OCI-LY7 (cell line): ENCODE results near the gene UBAP2L. TPM values are rescaled to one million over a fixed set of nuclear protein-coding genes. Genes with fewer than 3 reads are reported as not detected.

ENCODE experiments used
- BruUV-seq: library from RNA; stranded (reverse); fragments of 400-500 nt; replicated peaks from 2 replicates; lab custom pipeline; 2021; lab: Mats Ljungman, UMichigan
- CTCF ChIA-PET: fragments of 300-600 bp; sonication (Branson Sonifier 250); formaldehyde crosslinking; loops from one replicate; lab custom pipeline; 2022; ENCODE audit warnings: antibody characterized with exemption; ENCODE audit not compliant: unreplicated experiment; lab: Charles Lee
- POLR2A ChIA-PET: fragments of 300-600 bp; sonication (Branson Sonifier 250); formaldehyde crosslinking; loops from one replicate; lab custom pipeline; 2022; ENCODE audit warnings: antibody characterized with exemption; lab: Charles Lee
- DNase-seq: peaks from one replicate; pipeline ENCODE4 v3.0.0-alpha.2; 2015; ENCODE audit warnings: low spot score
- H2AFZ ChIP-seq: fragments of 200-600 bp; sonication (generic), shearing (Covaris generic); 2 replicates; pipeline ENCODE4 v1.6.1; 2014; ENCODE audit warnings: mild to moderate bottlenecking, antibody characterized with exemption, low read length, moderate library complexity
- H3K27ac ChIP-seq: fragments of 200-600 bp; sonication (generic); 2 replicates; pipeline ENCODE4 v1.5.1; 2014; ENCODE audit warnings: mixed run types, low read depth, mild to moderate bottlenecking, moderate library complexity, low read length, inconsistent platforms; ENCODE audit not compliant: poor library complexity, severe bottlenecking
- H3K36me3 ChIP-seq: fragments of 200-600 bp; sonication (generic); 2 replicates; pipeline ENCODE4 v1.6.1; 2014; ENCODE audit warnings: mild to moderate bottlenecking, antibody characterized with exemption, low read length, moderate library complexity, mixed read lengths; ENCODE audit not compliant: insufficient read depth
- H3K4me1 ChIP-seq: fragments of 200-600 bp; sonication (generic); 2 replicates; pipeline ENCODE4 v1.5.1; 2014; ENCODE audit warnings: mild to moderate bottlenecking, low read length; ENCODE audit not compliant: insufficient read depth, poor library complexity, severe bottlenecking
- H3K4me2 ChIP-seq: fragments of 200-600 bp; sonication (generic); 2 replicates; pipeline ENCODE4 v1.6.1; 2014; ENCODE audit warnings: mild to moderate bottlenecking, low read length
- H3K4me3 ChIP-seq: fragments of 200-600 bp; sonication (generic); 2 replicates; pipeline ENCODE4 v1.5.1; 2014; ENCODE audit warnings: mild to moderate bottlenecking, low read depth, low read length; ENCODE audit not compliant: poor library complexity, severe bottlenecking
- H3K79me2 ChIP-seq: fragments of 200-600 bp; sonication (generic); 2 replicates; pipeline ENCODE4 v1.6.1; 2016; ENCODE audit warnings: low read depth, mild to moderate bottlenecking, low read length, moderate library complexity, mixed read lengths; ENCODE audit not compliant: insufficient read depth
- H3K9me2 ChIP-seq: fragments of 200-600 bp; sonication (generic); 2 replicates; pipeline ENCODE4 v1.6.1; 2016; ENCODE audit warnings: mild to moderate bottlenecking, low read length, mixed read lengths; ENCODE audit not compliant: insufficient read depth
- H3K9me3 ChIP-seq: fragments of 200-600 bp; sonication (generic); 2 replicates; pipeline ENCODE4 v1.6.1; 2014; ENCODE audit warnings: mild to moderate bottlenecking, mixed run types, low read length, mixed read lengths
- H4K20me1 ChIP-seq: fragments of 200-600 bp; sonication (generic); 2 replicates; pipeline ENCODE4 v1.6.1; 2014; ENCODE audit warnings: mild to moderate bottlenecking, antibody characterized with exemption, low read length, moderate library complexity, mixed read lengths; ENCODE audit not compliant: insufficient read depth
- CTCF ChIP-seq: fragments of 200-600 bp; sonication (generic); conservative IDR thresholded peaks from 2 replicates; pipeline ENCODE4 v1.5.1; 2014; ENCODE audit warnings: mild to moderate bottlenecking, antibody characterized with exemption, low read length, moderate library complexity, mixed read lengths
- EZH2phosphoT487 ChIP-seq: fragments of 200-600 bp; sonication (generic); IDR thresholded peaks from 2 replicates; pipeline ENCODE4 v1.6.1; 2018; ENCODE audit warnings: low read depth, borderline replicate concordance, mild to moderate bottlenecking, mixed run types, antibody characterized with exemption, low read length, moderate library complexity, mixed read lengths
- intact Hi-C: fragments of 100-400 bp; cut with micrococcal nuclease; formaldehyde crosslinking; loops from one replicate; pipeline ENCODE4 v1.10.0; 2022; ENCODE audit not compliant: unreplicated experiment
- total RNA-seq, 2 experiments: library from RNA; depleted of rRNA in 1 of 2; stranded (reverse); fragments of >200 nt in 1 of 2; shearing (Covaris generic) in 1 of 2; gene quantifications; 2 replicates each; pipeline ENCODE4 v1.2.3, GENCODE V29; 2014 to 2022

Gene UBAP2L
- total RNA-seq, 2 experiments from 2014 or later = 80.4 to 179 TPM

GRCh38 chr1:154178013-154178412 lies 42.7 kb upstream of the UBAP2L start:
- no TSS peak for BruUV-seq
- ChIA-PET CTCF (no interaction called here), POLR2A (interaction anchor here (0.5 to 1.6 kb wide), 3 partner anchors 15 to 762 kb away, joined by 3 to 5 read pairs (median 4); no protein-coding TSS in a partner anchor)
- Histone ChIP-seq H2AFZ (no peak overlapping the region), H3K79me2 (peaks cover 86% of the 10 kb centered on the region), H3K36me3 (peaks cover 75% of the 10 kb centered on the region), H3K9me2 (no peaks in the 10 kb centered on the region), H3K4me3 (no peak overlapping the region), H4K20me1 (peaks cover 44% of the 10 kb centered on the region), H3K27ac (no peak overlapping the region), H3K4me2 (peak overlapping the region; percentile 98), H3K4me1 (peaks cover 40% of the 10 kb centered on the region), H3K9me3 (no peaks in the 10 kb centered on the region)
- no peak for TF ChIP-seq EZH2phosphoT487
- no peak for TF ChIP-seq CTCF
- intact Hi-C loops = no loop called here
- no peak for DNase-seq

- Histone ChIP-seq H3K4me3 (peak overlapping the region; percentile 86), H3K9me3 (no peaks in the 10 kb centered on the region), H3K79me2 (peaks cover 86% of the 10 kb centered on the region), H2AFZ (no peak overlapping the region), H3K36me3 (peaks cover 69% of the 10 kb centered on the region), H3K27ac (no peak overlapping the region), H3K9me2 (no peaks in the 10 kb centered on the region), H3K4me1 (peaks cover 42% of the 10 kb centered on the region), H4K20me1 (peaks cover 44% of the 10 kb centered on the region), H3K4me2 (peak overlapping the region; percentile 98)
- intact Hi-C loops = no loop called here
- ChIA-PET CTCF (no interaction called here), POLR2A (interaction anchor here (0.6 to 1.6 kb wide), 4 partner anchors 70 to 968 kb away, joined by 3 to 4 read pairs (median 3); no protein-coding TSS in a partner anchor)
- no TSS peak for BruUV-seq
- no peak for DNase-seq
- TF ChIP-seq CTCF (no peak), EZH2phosphoT487 (no peak)
These were observed 41.6 kb upstream of the UBAP2L start for GRCh38 chr1:154178911-154179811.
